Measurements from ENCODE around the gene MAST3. TPM values are rescaled to one million over a fixed set of nuclear protein-coding genes. Genes with fewer than 3 reads are reported as not detected.

Gene MAST3
- total RNA-seq, 2 experiments from 2014 or later = 17.4 to 20.1 TPM

Other genes starting within 250 kb of the MAST3 start
- 100 to 1,000 TPM; 174 to 180 TPM for gene JAK3, start 249.8 kb upstream of the MAST3 start, total RNA-seq
- gene RPL18A, start 237.9 kb upstream of the MAST3 start, total RNA-seq = 1,000 to 10,000 TPM; 3,109 to 3,329 TPM
- 1 to 10 TPM; 1.0 to 1.3 TPM for gene SLC5A5, start 225.8 kb upstream of the MAST3 start, total RNA-seq
- gene CCDC124, start 164.8 kb upstream of the MAST3 start, total RNA-seq = 100 to 1,000 TPM in 1 of 2 experiments, 10 to 100 TPM in 1; 99.3 to 131 TPM
- under 1 TPM in 1 of 2 experiments, not detected in 1; 0.05 TPM for gene KCNN1, start 130.7 kb upstream of the MAST3 start, total RNA-seq
- gene ARRDC2, start 89.6 kb upstream of the MAST3 start, total RNA-seq = 10 to 100 TPM; 13.5 to 21.7 TPM
- 10 to 100 TPM; 17.2 to 20.0 TPM for gene IL12RB1, start 10.8 kb upstream of the MAST3 start, total RNA-seq
- gene PIK3R2, start 55.4 kb downstream of the MAST3 start, total RNA-seq = 10 to 100 TPM; 18.9 to 20.2 TPM
- gene IFI30, start 76.0 kb downstream of the MAST3 start, total RNA-seq = 10 to 100 TPM; 20.4 to 29.5 TPM
- gene MPV17L2, start 95.4 kb downstream of the MAST3 start, total RNA-seq = 1 to 10 TPM; 5.7 to 6.2 TPM
- gene RAB3A, start 106.3 kb downstream of the MAST3 start, total RNA-seq = 1 to 10 TPM; 5.6 to 8.9 TPM
- not detected for gene PDE4C, start 128.7 kb downstream of the MAST3 start, total RNA-seq
- under 1 TPM; 0.40 to 0.43 TPM for gene IQCN, start 176.7 kb downstream of the MAST3 start, total RNA-seq
- gene JUND, start 183.8 kb downstream of the MAST3 start, total RNA-seq = 100 to 1,000 TPM; 254 to 311 TPM
- gene LSM4, start 225.3 kb downstream of the MAST3 start, total RNA-seq = 100 to 1,000 TPM; 269 to 370 TPM
- 10 to 100 TPM; 20.0 to 20.9 TPM for gene PGPEP1, start 242.8 kb downstream of the MAST3 start, total RNA-seq